Right lobe of liver (tissue), 4 donors: Measurements from ENCODE around the gene RBP4.

Experiments used
- POLR2A ChIP-seq: fragments of 450-650 bp; IDR thresholded peaks from one replicate; pipeline ENCODE4 v1.6.1; 2017; ENCODE audit warnings: antibody characterized with exemption, mild to moderate bottlenecking
- TF ChIP-seq, protein P1 (sequence below), 4 donors: fragments of 200-600 bp in 3 of 4; fragments of 450-650 bp in 1 of 4; IDR thresholded peaks; one replicate each; pipeline versions ENCODE4 v1.5.1 to v1.8.0; 2016 to 2022; ENCODE audit warnings: antibody characterized with exemption in 4 of 4, mild to moderate bottlenecking in 2 of 4
- donor health status: DM: no; HTN: no; CAD: no.
- donor health status: DM: no; HTN: no; CAD: no.
- donor health status: DM: no; HTN: yes; CAD: no.

DNA sequence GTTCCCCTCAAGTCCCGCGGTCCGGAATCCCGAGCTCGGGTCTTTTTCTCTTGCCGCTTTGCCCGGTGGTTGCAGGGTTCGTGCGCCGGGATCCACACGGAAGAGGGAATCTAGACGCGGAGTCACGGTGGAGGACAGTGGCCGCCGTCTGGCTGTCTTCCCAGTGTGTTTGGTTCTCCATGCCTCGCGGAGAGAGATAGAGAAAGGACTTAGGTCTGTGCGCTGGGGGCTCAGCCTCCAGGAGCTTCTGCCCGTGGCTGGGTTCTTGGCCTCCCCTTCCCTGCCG is 33.0 kb downstream of the RBP4 start:
- no peak for TF ChIP-seq POLR2A
- TF ChIP-seq, protein P1, sequence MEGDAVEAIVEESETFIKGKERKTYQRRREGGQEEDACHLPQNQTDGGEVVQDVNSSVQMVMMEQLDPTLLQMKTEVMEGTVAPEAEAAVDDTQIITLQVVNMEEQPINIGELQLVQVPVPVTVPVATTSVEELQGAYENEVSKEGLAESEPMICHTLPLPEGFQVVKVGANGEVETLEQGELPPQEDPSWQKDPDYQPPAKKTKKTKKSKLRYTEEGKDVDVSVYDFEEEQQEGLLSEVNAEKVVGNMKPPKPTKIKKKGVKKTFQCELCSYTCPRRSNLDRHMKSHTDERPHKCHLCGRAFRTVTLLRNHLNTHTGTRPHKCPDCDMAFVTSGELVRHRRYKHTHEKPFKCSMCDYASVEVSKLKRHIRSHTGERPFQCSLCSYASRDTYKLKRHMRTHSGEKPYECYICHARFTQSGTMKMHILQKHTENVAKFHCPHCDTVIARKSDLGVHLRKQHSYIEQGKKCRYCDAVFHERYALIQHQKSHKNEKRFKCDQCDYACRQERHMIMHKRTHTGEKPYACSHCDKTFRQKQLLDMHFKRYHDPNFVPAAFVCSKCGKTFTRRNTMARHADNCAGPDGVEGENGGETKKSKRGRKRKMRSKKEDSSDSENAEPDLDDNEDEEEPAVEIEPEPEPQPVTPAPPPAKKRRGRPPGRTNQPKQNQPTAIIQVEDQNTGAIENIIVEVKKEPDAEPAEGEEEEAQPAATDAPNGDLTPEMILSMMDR (IDR thresholded peaks at IDR 0.05), result no peak
